H1 (cell line): ENCODE results near the gene CALU. TPM values are rescaled to one million over a fixed set of nuclear protein-coding genes. Genes with fewer than 3 reads are reported as not detected.

Source experiments
- CTCF ChIA-PET: fragments of 300-600 bp; sonication (Branson Sonifier 250); formaldehyde crosslinking; loops from one replicate; lab custom pipeline; 2021; ENCODE audit not compliant: partially characterized antibody; lab: Charles Lee
- POLR2A ChIA-PET: fragments of 300-600 bp; sonication (Branson Sonifier 250); formaldehyde crosslinking; loops from one replicate; lab custom pipeline; 2021; ENCODE audit warnings: inconsistent platforms; ENCODE audit not compliant: partially characterized antibody; lab: Charles Lee
- DNase-seq, 2 experiments: peaks; one replicate each; pipeline versions ENCODE4 v3.0.0 to v3.0.0-alpha.2; 2010 to 2022; ENCODE audit warnings: low spot score in 2 of 2, low read depth in 1 of 2, mixed read lengths in 1 of 2
- FAIRE-seq: peaks from 2 replicates; lab custom pipeline; 2011; peaks lifted over from hg19 to GRCh38; lab: Jason Lieb, UNC
- H2AFZ ChIP-seq: 2 replicates; pipeline ENCODE4 v1.8.1; 2012; ENCODE audit warnings: low read length, inconsistent platforms
- H2AK5ac ChIP-seq: 2 replicates; pipeline ENCODE4 v1.6.1; 2013; ENCODE audit warnings: low read depth, low read length
- H2BK120ac ChIP-seq: replicated peaks from 2 replicates; pipeline ENCODE3; 2013; ENCODE audit warnings: low read depth, low read length, inconsistent platforms
- H2BK12ac ChIP-seq: 2 replicates; pipeline ENCODE4 v1.6.1; 2013; ENCODE audit warnings: low read depth, low read length
- H2BK15ac ChIP-seq: 2 replicates; pipeline ENCODE4 v1.6.1; 2013; ENCODE audit warnings: low read length
- H2BK20ac ChIP-seq: 2 replicates; pipeline ENCODE4 v1.6.1; 2013; ENCODE audit warnings: low read length
- H2BK5ac ChIP-seq: 2 replicates; pipeline ENCODE4 v1.6.1; 2013; ENCODE audit warnings: low read depth, low read length
- H3K14ac ChIP-seq: 2 replicates; pipeline ENCODE4 v1.6.1; 2013; ENCODE audit warnings: inconsistent platforms; ENCODE audit not compliant: insufficient read length
- H3K18ac ChIP-seq: 2 replicates; pipeline ENCODE4 v1.6.1; 2013; ENCODE audit warnings: low read length; ENCODE audit errors: extremely low read depth
- H3K23ac ChIP-seq: 2 replicates; pipeline ENCODE4 v1.6.1; 2013; ENCODE audit warnings: inconsistent platforms; ENCODE audit not compliant: insufficient read length
- H3K23me2 ChIP-seq: 2 replicates; pipeline ENCODE4 v1.6.1; 2013; ENCODE audit warnings: low read depth, low read length
- H3K27ac ChIP-seq: 2 replicates; pipeline ENCODE4 v1.6.1; 2011; ENCODE audit warnings: low read depth, low read length, inconsistent platforms
- H3K27me3 ChIP-seq, 4 experiments: replicated peaks in 1 of 4; 1 replicate in 1 of 4; 2 replicates in 3 of 4; pipeline versions ENCODE4 v1.6.1 to v1.8.1; 2011 to 2013; ENCODE audit warnings: low read length in 3 of 4, mild to moderate bottlenecking in 3 of 4, inconsistent platforms in 2 of 4, mixed read lengths in 2 of 4, moderate library complexity in 1 of 4; ENCODE audit not compliant: control insufficient read depth in 3 of 4, insufficient read depth in 3 of 4; ENCODE audit errors: extremely low read depth in 1 of 4
- H3K36me3 ChIP-seq, 4 experiments: 2 replicates each; pipeline versions ENCODE4 v1.6.1 to v1.8.1; 2011 to 2013; ENCODE audit warnings: mild to moderate bottlenecking in 4 of 4, low read length in 3 of 4, moderate library complexity in 2 of 4, control low read depth in 1 of 4, inconsistent platforms in 1 of 4; ENCODE audit not compliant: insufficient read depth in 4 of 4, control insufficient read depth in 2 of 4
- H3K4ac ChIP-seq: replicated peaks from 2 replicates; pipeline ENCODE3; 2013; ENCODE audit warnings: low read length, low read depth, mixed read lengths, inconsistent platforms; ENCODE audit not compliant: insufficient read length
- H3K4me1 ChIP-seq, 4 experiments: replicated peaks in 1 of 4; 1 replicate in 1 of 4; 2 replicates in 3 of 4; pipeline versions ENCODE4 v1.6.1 to v1.8.1; 2011 to 2013; ENCODE audit warnings: low read length in 3 of 4, inconsistent platforms in 2 of 4, mixed read lengths in 1 of 4; ENCODE audit not compliant: insufficient read depth in 4 of 4, control insufficient read depth in 3 of 4
- H3K4me2 ChIP-seq, 2 experiments: 2 replicates each; pipeline versions ENCODE4 v1.6.1 to v1.8.1; 2011 to 2013; ENCODE audit warnings: low read depth in 2 of 2, low read length in 2 of 2, control low read depth in 1 of 2, inconsistent platforms in 1 of 2, mild to moderate bottlenecking in 1 of 2; ENCODE audit not compliant: insufficient read depth in 1 of 2
- H3K4me3 ChIP-seq, 4 experiments: fragments of 200-600, 300-600 bp in 1 of 4; sonication (generic), shearing (Covaris generic), sonication (Bioruptor Twin) in 1 of 4; 2 replicates each; pipeline versions ENCODE4 v1.5.1 to v1.8.1; 2011 to 2016; ENCODE audit warnings: low read length in 4 of 4, low read depth in 3 of 4, control low read depth in 2 of 4, inconsistent platforms in 2 of 4, mild to moderate bottlenecking in 2 of 4, mixed read lengths in 1 of 4, moderate library complexity in 1 of 4; ENCODE audit not compliant: insufficient read depth in 2 of 4; ENCODE audit errors: extremely low read depth in 1 of 4
- H3K56ac ChIP-seq: replicated peaks from 2 replicates; pipeline ENCODE3; 2013; ENCODE audit warnings: low read depth, mild to moderate bottlenecking, mixed read lengths, low read length, inconsistent platforms; ENCODE audit not compliant: insufficient read length
- H3K79me1 ChIP-seq: 2 replicates; pipeline ENCODE4 v1.6.1; 2013; ENCODE audit warnings: low read depth, low read length, control low read depth
- H3K79me2 ChIP-seq, 2 experiments: 2 replicates each; pipeline versions ENCODE4 v1.6.1 to v1.8.1; 2012 to 2013; ENCODE audit warnings: low read length in 2 of 2, mild to moderate bottlenecking in 2 of 2, inconsistent platforms in 1 of 2; ENCODE audit not compliant: insufficient read depth in 2 of 2, control insufficient read depth in 1 of 2
- H3K9ac ChIP-seq, 4 experiments: replicated peaks in 1 of 4; 1 replicate in 1 of 4; 2 replicates in 3 of 4; pipeline versions ENCODE4 v1.6.1 to v1.8.1; 2011 to 2013; ENCODE audit warnings: low read depth in 3 of 4, low read length in 3 of 4, control low read depth in 2 of 4, mild to moderate bottlenecking in 2 of 4, moderate library complexity in 2 of 4, inconsistent platforms in 1 of 4; ENCODE audit errors: extremely low read depth in 1 of 4
- H3K9me3 ChIP-seq, 2 experiments: 2 replicates each; pipeline versions ENCODE4 v1.6.1 to v1.8.1; 2012 to 2013; ENCODE audit warnings: mild to moderate bottlenecking in 2 of 2, moderate library complexity in 2 of 2, control low read depth in 1 of 2, inconsistent platforms in 1 of 2, low read depth in 1 of 2, low read length in 1 of 2, mixed read lengths in 1 of 2; ENCODE audit not compliant: insufficient read depth in 2 of 2
- H4K20me1 ChIP-seq, 2 experiments: replicated peaks in 1 of 2; 2 replicates each; pipeline versions ENCODE3 to v1.8.1; 2011 to 2013; ENCODE audit warnings: inconsistent platforms in 2 of 2, low read length in 2 of 2, mild to moderate bottlenecking in 1 of 2; ENCODE audit not compliant: insufficient read depth in 2 of 2, control insufficient read depth in 1 of 2
- H4K5ac ChIP-seq: 2 replicates; pipeline ENCODE4 v1.6.1; 2013; ENCODE audit warnings: low read length, low read depth, mixed read lengths, inconsistent platforms; ENCODE audit not compliant: insufficient read length
- H4K8ac ChIP-seq: 2 replicates; pipeline ENCODE4 v1.8.0; 2013; ENCODE audit warnings: mild to moderate bottlenecking, moderate library complexity, low read length, inconsistent platforms; ENCODE audit not compliant: insufficient read depth; ENCODE audit errors: extremely low read depth
- H4K91ac ChIP-seq: replicated peaks from 2 replicates; pipeline ENCODE3; 2013; ENCODE audit warnings: low read length, mixed read lengths, inconsistent platforms; ENCODE audit not compliant: insufficient read length
- ASH2L ChIP-seq: fragments of 200-600, 300-600 bp; sonication (generic); IDR thresholded peaks from one replicate; pipeline ENCODE4 v1.7.1; 2017; ENCODE audit warnings: low read length
- BRCA1 ChIP-seq: IDR thresholded peaks from 2 replicates; pipeline ENCODE4 v1.6.1; 2012; ENCODE audit warnings: low read depth, low read length, improper control_type of control experiment
- HDAC6 ChIP-seq: IDR thresholded peaks from one replicate; pipeline ENCODE4 v1.7.1; 2012; ENCODE audit warnings: low read depth, mild to moderate bottlenecking, inconsistent platforms, low read length, moderate library complexity
- KDM5A ChIP-seq: fragments of 200-600 bp; IDR thresholded peaks from 2 replicates; pipeline ENCODE4 v1.7.1; 2012; ENCODE audit warnings: mild to moderate bottlenecking, low read length, inconsistent platforms, mixed read lengths
- MAX ChIP-seq: IDR thresholded peaks from 2 replicates; pipeline ENCODE4 v1.6.1; 2012; ENCODE audit warnings: inconsistent platforms
- PHF8 ChIP-seq: fragments of 200-600 bp; sonication (generic); conservative IDR thresholded peaks from 2 replicates; pipeline ENCODE4 v1.7.1; 2012; ENCODE audit warnings: low read depth, mild to moderate bottlenecking, inconsistent platforms, low read length, moderate library complexity
- WGBS, 2 experiments: shearing (Covaris generic) in 1 of 2; methylation state at CpG; one replicate each; pipeline versions ENCODE4 v1.1.6 to v1.1.7; 2013 to 2015; ENCODE audit warnings: low lambda C conversion rate in 2 of 2, mixed read lengths in 2 of 2, inconsistent platforms in 1 of 2, low coverage in 1 of 2, missing lambda C conversion rate in 1 of 2; ENCODE audit not compliant: insufficient replicate concordance in 2 of 2, insufficient coverage in 1 of 2, insufficient read length in 1 of 2; ENCODE audit errors: extremely low coverage in 1 of 2, missing lambda C conversion rate in 1 of 2; 5-methylcytosine and 5-hydroxymethylcytosine counted together
- polyA plus RNA-seq, 7 experiments: library from polyadenylated mRNA; depleted of rRNA in 3 of 7; stranded (reverse) in 5 of 7; unstranded in 2 of 7; fragments of >200 nt in 5 of 7; fragments of 200-250 nt in 2 of 7; gene quantifications; 1 replicate in 5 of 7; 2 replicates in 1 of 7; 4 replicates in 1 of 7; pipeline versions ENCODE4 v1.2.1 to v1.2.3, GENCODE V29; 2011 to 2013; ENCODE audit warnings: missing spikeins in 2 of 7, mixed read lengths in 2 of 7
- total RNA-seq: library from RNA; stranded (reverse); fragmentation: NEBNext Ultra II Directional; extraction: Animal tissue kit (Norgen Biotek cat#: 25700); gene quantifications from 2 replicates; pipeline ENCODE4 v1.2.1, GENCODE V29; 2021

CALU gene
- total and polyA plus RNA-seq, 2 of the 8 experiments (the other 6 are each of a cell fraction or from before 2014, with no cell fraction given): 67.2 to 170 TPM

- Histone ChIP-seq H4K8ac (no peak overlapping the region), H3K4me3 (no peak overlapping the region), H3K9ac (no peak overlapping the region), H3K79me1 (no peaks in the 10 kb centered on the region), H2AFZ (no peak overlapping the region), H2BK12ac (no peak overlapping the region), H2BK120ac (no peak overlapping the region), H3K27ac (no peak overlapping the region), H2BK5ac (no peak overlapping the region), H2AK5ac (no peak overlapping the region), H3K14ac (no peak overlapping the region), H3K18ac (no peak overlapping the region), H3K36me3 (peaks cover 14 to 56% (median 23%) of the 10 kb centered on the region in 4 experiments; a peak in 7 of 8 replicates), H3K4me1 (peaks cover 3 to 9% (median 4%) of the 10 kb centered on the region in 4 experiments; a peak in 6 of 7 replicates), H3K23me2 (no peaks in the 10 kb centered on the region), H4K91ac (no peak overlapping the region), H3K79me2 (no peaks in the 10 kb centered on the region), H4K20me1 (peaks cover 0 to 2% of the 10 kb centered on the region in 2 experiments), H3K23ac (no peak overlapping the region), H2BK20ac (no peak overlapping the region), H3K27me3 (no peaks in the 10 kb centered on the region), H3K4ac (no peak overlapping the region), H3K9me3 (no peaks in the 10 kb centered on the region), H3K56ac (no peak overlapping the region), H3K4me2 (no peak overlapping the region), H4K5ac (no peak overlapping the region), H2BK15ac (no peak overlapping the region)
- TF ChIP-seq MAX: no peak
- no peak for TF ChIP-seq KDM5A
- TF ChIP-seq BRCA1: no peak
- TF ChIP-seq PHF8: no peak
- TF ChIP-seq HDAC6: no peak
- no peak for TF ChIP-seq ASH2L
- 85% methylated on average over 2 of the region's 2 CpGs; no CpG with 5 or more reads in 1 of the 2 experiments for WGBS, 2 experiments
- no peak for FAIRE-seq
- ChIA-PET POLR2A (interaction anchor here (0.8 to 1.9 kb wide), 3 partner anchors 15 to 36 kb away, joined by 3 to 5 read pairs (median 3); no protein-coding TSS in a partner anchor), CTCF (interaction anchor here (1.0 to 1.5 kb wide), 4 partner anchors 8 to 25 kb away, joined by 3 to 7 read pairs (median 3); no protein-coding TSS in a partner anchor)
- DNase-seq: no peak
Observed at GRCh38 chr7:128810473-128810872, 71.3 kb downstream of the CALU start.
